Endothelial cell (in vitro differentiated cells): ENCODE measurements around the gene TMEM178A. TPM values are rescaled to one million over a fixed set of nuclear protein-coding genes. Genes with fewer than 3 reads are reported as not detected.

Source experiments
- DNase-seq: peaks from one replicate; pipeline ENCODE4 v3.0.0; 2021; ENCODE audit warnings: low spot score
- H3K27ac Mint-ChIP-seq: one replicate; pipeline ENCODE4 v1.8.0; 2021; ENCODE audit warnings: mixed read lengths, inconsistent platforms; ENCODE audit not compliant: unreplicated experiment
- H3K27me3 Mint-ChIP-seq: one replicate; pipeline ENCODE4 v1.8.0; 2021; ENCODE audit warnings: mild to moderate bottlenecking, moderate library complexity, mixed read lengths, inconsistent platforms; ENCODE audit not compliant: unreplicated experiment
- H3K36me3 Mint-ChIP-seq: one replicate; pipeline ENCODE4 v1.8.0; 2021; ENCODE audit warnings: mild to moderate bottlenecking, low read depth, mixed read lengths, inconsistent platforms; ENCODE audit not compliant: unreplicated experiment
- H3K4me1 Mint-ChIP-seq: one replicate; pipeline ENCODE4 v1.8.0; 2021; ENCODE audit warnings: mild to moderate bottlenecking, mixed read lengths, inconsistent platforms; ENCODE audit not compliant: unreplicated experiment
- H3K4me3 Mint-ChIP-seq: one replicate; pipeline ENCODE4 v1.8.0; 2021; ENCODE audit warnings: mild to moderate bottlenecking, mixed read lengths, inconsistent platforms; ENCODE audit not compliant: unreplicated experiment
- H3K9me3 Mint-ChIP-seq: one replicate; pipeline ENCODE4 v1.8.0; 2021; ENCODE audit warnings: mixed read lengths, inconsistent platforms; ENCODE audit not compliant: unreplicated experiment
- CTCF ChIP-seq: fragments of 200-600 bp; sonication (generic); IDR thresholded peaks from one replicate; pipeline ENCODE4 v1.5.0; 2021; ENCODE audit warnings: antibody characterized with exemption; ENCODE audit not compliant: unreplicated experiment
- total RNA-seq: library from RNA; stranded (reverse); fragmentation: NEBNext Ultra II Directional; extraction: Animal tissue kit (Norgen Biotek cat#: 25700); gene quantifications from one replicate; pipeline ENCODE4 v1.2.1, GENCODE V29; 2021; ENCODE audit not compliant: unreplicated experiment

The TMEM178A gene
- total RNA-seq, 1 donor from 2014 or later, result 4.8 TPM

GRCh38 chr2:39718483-39718882 is 52.8 kb downstream of the TMEM178A start:
- no peak overlapping the region for H3K27ac Mint-ChIP-seq
- no peak for DNase-seq

GRCh38 chr2:39719317-39719716 is 53.6 kb downstream of the TMEM178A start:
- Mint-ChIP-seq H3K4me3 (no peak overlapping the region), H3K36me3 (no peaks in the 10 kb centered on the region), H3K9me3 (no peaks in the 10 kb centered on the region), H3K4me1 (no peaks in the 10 kb centered on the region), H3K27me3 (no peaks in the 10 kb centered on the region), H3K27ac (no peak overlapping the region)
- no peak for TF ChIP-seq CTCF
- no peak for DNase-seq

More at GRCh38 chr2:39718483-39718882, 52.8 kb downstream of the TMEM178A start:
- Mint-ChIP-seq H3K4me3 (no peak overlapping the region), H3K36me3 (no peaks in the 10 kb centered on the region), H3K4me1 (no peaks in the 10 kb centered on the region), H3K9me3 (no peaks in the 10 kb centered on the region), H3K27me3 (no peaks in the 10 kb centered on the region)
- TF ChIP-seq CTCF, result no peak

GRCh38 chr2:39720970-39721369 is 55.3 kb downstream of the TMEM178A start:
- TF ChIP-seq CTCF, result no peak
- Mint-ChIP-seq H3K4me1 (no peaks in the 10 kb centered on the region), H3K27me3 (peaks cover 1% of the 10 kb centered on the region), H3K36me3 (no peaks in the 10 kb centered on the region), H3K4me3 (no peak overlapping the region), H3K9me3 (no peaks in the 10 kb centered on the region), H3K27ac (no peak overlapping the region)
- DNase-seq, result no peak

- H3K9me3 Mint-ChIP-seq, result no peaks in the 10 kb centered on the region
- no peak overlapping the region for H3K27ac Mint-ChIP-seq
- no peak for DNase-seq
- peaks cover 3% of the 10 kb centered on the region for H3K4me1 Mint-ChIP-seq
- H3K27me3 Mint-ChIP-seq, result peaks cover 1% of the 10 kb centered on the region
- no peak overlapping the region for H3K4me3 Mint-ChIP-seq
- no peaks in the 10 kb centered on the region for H3K36me3 Mint-ChIP-seq
- no peak for TF ChIP-seq CTCF
Observed at GRCh38 chr2:39723497-39723896, 57.8 kb downstream of the TMEM178A start.

GRCh38 chr2:39723946-39724827 is 58.5 kb downstream of the TMEM178A start:
- no peak overlapping the region for H3K4me3 Mint-ChIP-seq
- H3K4me1 Mint-ChIP-seq, result peaks cover 3% of the 10 kb centered on the region
- no peak for DNase-seq
- H3K36me3 Mint-ChIP-seq, result no peaks in the 10 kb centered on the region
- no peak overlapping the region for H3K27ac Mint-ChIP-seq
- H3K27me3 Mint-ChIP-seq, result peaks cover 1% of the 10 kb centered on the region
- H3K9me3 Mint-ChIP-seq, result no peaks in the 10 kb centered on the region
- no peak for TF ChIP-seq CTCF
